ENCODE data around the gene CXXC5.

CXXC5 gene

DNA sequence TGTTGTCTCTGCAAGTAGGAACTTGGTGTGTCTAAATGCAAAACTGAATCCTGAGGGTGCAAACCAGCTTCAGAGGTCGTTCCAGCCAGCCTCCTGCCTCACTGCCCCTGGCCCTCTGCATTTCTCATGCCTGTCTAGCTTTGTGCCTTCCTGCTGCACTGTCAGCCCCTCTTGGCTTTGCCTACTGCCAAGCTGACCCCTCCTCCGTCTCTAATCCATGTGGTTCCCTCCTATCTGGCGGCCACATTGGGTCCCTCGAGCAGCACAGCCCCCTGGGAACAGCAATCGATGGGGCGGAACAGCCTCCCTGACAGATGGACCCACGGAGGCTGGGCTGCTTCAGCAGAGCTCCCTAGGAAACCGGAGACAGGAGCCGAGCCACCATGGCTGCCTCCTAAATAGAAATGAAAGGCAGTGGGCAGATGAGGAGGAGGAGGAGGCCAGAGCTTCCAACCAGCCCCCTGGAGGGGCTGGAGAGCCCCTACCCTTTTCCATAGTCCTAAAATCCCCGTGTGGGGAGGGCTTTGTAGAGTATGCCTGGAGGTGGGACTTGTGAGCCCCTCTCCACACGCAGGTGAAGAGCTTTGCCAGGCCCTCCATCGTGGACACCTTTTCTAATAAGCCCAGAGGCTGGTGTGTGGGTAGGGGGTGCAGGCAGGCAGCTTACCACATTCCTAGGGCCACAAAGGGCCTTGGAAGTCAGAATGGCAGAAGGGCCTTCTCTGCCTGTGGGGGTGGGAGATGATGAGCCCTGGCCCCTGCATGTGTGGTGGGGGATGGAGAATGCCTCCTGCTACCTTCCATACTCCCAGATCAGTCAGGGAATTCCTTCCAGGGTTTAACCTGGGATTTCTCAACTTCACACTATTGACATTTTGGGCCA lies 9.2 kb upstream of the CXXC5 start:
- DNase-seq (ENCODE audit: low spot score), result no peak

GRCh38 chr5:139639619-139640380 lies 8.3 kb upstream of the CXXC5 start:
- peak; percentile 4 for DNase-seq (ENCODE audit: low spot score)

DNA sequence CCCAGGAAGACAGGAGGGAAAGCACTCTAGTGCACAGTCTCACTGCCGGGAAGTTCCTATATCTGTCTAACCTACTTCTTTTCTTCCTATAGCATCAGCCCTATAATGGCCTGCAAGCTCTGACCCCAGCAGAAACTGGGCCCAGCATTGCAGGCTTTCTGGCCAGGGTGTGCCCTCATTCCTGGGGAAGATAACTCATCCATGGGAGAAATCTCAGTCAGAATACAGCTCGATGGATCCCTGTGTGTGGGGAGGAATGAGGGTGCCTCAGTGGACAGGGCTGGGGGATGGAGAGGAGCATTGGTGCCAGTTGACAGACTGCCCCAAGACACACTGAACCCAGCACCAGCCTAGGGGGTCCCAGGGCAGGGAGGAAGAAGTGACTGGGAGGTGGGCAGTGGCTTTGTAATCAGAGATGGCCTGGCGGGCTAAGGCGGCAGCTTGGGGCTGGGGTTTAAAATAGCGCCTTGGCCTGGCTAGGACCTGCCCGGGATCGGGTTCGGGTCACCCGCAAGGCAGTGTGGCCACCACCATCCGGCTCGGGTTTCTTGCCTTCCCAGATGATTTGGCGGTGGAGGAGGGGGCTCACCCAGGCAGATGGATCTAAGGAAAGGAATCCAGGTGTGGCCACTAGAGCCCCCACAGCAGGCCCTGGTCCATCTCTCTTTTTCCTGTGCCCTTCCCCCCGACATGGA lies 7.6 kb upstream of the CXXC5 start:
- DNase-seq (ENCODE audit: low spot score), result peak; percentile 15

DNA sequence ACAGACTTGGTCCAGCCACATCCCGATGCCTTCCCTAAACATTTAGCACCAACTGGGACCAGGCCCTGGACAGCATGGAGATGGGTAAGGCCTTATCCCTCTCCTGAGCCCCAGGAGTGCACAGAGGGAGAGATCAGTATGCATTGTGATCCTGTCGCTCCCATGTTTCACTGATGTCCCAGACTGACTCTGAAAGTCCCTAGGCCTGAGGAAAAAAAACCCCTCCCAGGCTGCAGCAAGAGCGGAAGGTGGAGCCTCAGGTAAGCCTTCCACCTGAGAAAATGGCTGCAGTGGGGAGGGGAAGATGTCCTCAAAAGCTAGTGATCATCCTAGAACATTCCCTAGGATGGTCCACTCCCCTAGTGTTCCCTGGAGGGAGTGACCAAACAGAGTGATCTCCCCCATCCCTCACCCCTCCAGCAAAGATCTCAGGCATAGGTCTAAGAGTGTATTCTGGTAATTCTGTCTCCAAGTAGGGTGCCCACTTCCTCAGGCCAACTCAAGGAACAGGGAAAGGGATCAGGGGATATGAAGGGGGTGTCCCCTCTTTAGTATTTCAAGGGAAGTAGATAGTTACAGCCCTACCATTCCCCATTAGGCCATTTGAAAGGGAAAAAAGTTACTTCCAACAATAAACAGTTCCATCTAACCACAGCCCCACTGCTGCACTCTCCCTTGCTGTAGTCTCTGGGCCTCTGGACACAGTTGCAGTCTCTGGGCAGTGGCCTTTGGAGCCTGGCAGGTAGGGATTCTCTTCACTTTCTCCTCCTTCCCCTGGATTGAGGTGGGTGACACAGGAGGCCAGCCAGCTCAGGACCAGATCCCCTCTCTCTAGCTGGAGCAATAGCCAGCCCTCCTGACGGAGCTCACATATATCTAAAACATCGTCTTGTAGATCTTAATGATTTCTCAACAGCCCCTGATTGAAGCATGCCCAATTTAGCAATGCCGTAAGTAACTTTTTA lies 6.8 kb upstream of the CXXC5 start:
- peak; percentile 4 for DNase-seq (ENCODE audit: low spot score)

- DNase-seq (ENCODE audit: low spot score), result no peak
Measured at GRCh38 chr5:139642213-139642612, 5.9 kb upstream of the CXXC5 start.

- no peak for DNase-seq (ENCODE audit: low spot score)
Measured at GRCh38 chr5:139642891-139643871, 5.0 kb upstream of the CXXC5 start.

DNA sequence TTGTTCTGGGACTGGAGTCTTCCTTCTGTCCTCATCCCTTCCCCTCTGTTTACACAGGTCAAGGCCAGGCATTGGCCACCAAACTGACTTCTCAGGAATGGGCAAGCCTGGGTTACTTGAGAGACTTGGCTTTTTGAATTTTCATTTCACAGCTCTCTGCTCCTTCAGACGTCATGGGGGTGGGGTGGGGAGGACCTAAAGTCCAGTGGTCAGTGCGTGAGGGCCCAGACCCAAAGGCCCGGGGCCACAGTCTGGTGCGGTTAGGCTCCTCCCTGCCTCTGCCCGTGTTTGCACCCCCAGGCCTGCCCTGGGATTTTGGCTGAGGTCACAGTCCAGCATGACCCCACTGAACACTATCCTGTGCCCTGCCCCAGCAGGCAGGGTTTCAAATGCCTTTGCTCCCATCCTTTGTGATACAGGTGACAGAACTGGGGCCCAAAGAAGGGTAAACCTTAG lies 4.1 kb upstream of the CXXC5 start:
- no peak for DNase-seq (ENCODE audit: low spot score)

DNA sequence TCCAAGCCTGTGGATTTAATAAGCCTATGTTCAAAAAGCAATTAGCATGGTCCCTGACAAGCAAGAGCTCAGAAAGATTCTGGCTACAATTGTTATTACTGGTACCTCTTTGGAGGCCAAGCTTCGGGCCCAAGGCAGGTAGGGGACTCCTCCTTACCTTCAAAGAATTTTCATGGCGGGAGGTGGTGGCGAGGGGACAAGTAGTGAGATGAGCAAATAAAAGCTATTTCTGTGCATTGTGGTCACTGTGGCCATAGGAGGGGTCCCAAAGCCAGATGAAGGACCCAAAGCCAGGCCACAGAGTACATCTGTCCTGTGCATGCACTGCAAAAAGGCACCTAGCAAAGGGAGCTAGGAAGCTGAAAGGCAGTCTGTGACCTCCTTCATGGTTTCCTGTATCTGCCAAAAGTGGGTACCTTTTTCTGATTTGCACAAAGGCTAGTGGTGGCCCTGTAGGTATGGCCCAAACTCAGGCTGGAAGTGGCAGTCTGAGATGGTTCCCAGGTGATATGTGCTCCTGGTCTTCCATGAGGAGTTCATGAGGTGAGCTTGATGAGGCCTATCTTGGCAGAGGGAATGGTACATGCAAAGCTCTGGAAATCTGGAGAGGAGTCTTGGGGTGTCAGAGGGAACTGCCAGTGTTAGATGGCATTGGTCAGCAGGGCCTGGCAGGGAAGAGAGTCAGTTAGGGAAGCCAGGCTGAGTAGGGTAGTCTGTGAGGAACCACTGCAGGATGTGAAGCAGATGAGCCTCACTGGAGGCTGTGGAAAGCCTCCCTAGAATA lies 3.3 kb upstream of the CXXC5 start:
- no peak for DNase-seq (ENCODE audit: low spot score)

GRCh38 chr5:139645430-139645871 lies 2.7 kb upstream of the CXXC5 start:
- no peak for DNase-seq (ENCODE audit: low spot score)

GRCh38 chr5:139646111-139646510 lies 2.0 kb upstream of the CXXC5 start:
- no peak for DNase-seq (ENCODE audit: low spot score)

- DNase-seq (ENCODE audit: low spot score), result no peak
Measured at GRCh38 chr5:139646912-139647505, 1.1 kb upstream of the CXXC5 start.

GRCh38 chr5:139647506-139648204 lies 494 bp upstream of the CXXC5 start:
- DNase-seq (ENCODE audit: low spot score), result no peak

- no peak for DNase-seq (ENCODE audit: low spot score)
Measured at GRCh38 chr5:139649082-139649991, 1.2 kb downstream of the CXXC5 start.

GRCh38 chr5:139650031-139650688 lies 2.0 kb downstream of the CXXC5 start:
- no peak for DNase-seq (ENCODE audit: low spot score)

DNA sequence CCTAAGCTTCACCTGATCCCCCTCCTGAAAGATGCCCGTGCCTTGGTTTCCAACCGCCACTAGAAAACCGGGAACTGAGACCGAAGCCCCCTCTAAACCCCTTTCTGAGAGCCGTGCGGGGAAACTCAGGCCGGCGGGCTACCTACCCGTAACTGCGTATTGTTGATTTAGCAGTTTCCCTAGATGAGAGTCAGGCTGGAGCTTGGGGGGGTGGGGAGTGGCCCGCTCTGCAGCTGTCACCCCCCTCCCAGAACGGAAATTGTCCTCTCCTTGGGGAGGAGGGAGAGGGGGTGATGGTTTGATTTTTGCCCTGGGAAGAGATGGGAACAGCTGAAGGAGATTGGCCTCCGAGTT lies 2.5 kb downstream of the CXXC5 start:
- DNase-seq (ENCODE audit: low spot score), result no peak

DNA sequence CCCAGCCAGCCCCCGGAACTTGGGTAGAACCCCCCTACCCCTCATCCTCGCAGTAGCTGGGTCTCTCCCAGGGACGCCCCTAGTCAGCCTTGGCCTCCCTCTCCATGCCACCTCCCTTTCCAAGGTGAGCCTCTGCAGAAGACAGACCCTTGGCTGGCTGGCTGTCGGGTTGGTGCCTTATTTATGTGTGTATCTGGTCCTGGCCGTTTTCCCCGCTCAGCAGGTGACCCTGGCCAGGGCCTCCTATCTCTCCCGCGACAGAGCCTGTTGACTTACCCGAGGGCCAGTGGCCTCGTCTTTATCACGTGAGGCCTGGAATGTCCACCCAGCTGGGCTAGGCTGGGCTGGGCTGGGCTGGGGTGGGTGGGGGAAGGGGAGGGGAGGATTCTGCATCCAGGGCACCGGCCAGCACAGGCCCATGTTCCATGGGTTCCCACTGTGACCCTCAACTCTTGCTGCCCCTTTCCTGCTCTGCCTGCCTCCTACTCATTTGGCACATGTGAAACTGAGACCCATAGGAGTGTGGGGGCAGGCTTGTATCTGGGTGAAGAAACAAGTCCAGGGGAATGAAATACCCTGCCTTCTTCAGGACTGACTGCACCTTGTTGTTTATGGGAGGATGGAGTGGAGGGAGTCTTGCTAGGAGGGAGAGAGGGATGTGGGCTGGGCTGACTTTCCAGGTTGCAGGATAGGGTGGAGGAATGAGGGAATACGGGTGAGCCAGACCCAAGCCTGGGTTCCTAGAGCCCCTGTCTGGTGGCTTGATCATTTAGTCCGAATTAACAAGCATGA lies 3.1 kb downstream of the CXXC5 start:
- DNase-seq (ENCODE audit: low spot score), result peak; percentile 65
